Lower leg skin (tissue), 3 donors: ENCODE measurements around the gene STAT1.

Experiments used
- CTCF ChIP-seq, 3 donors: fragments of 450-650 bp; IDR thresholded peaks; one replicate each; pipeline ENCODE4 v1.5.1; 2016; ENCODE audit warnings: antibody characterized with exemption in 3 of 3, mild to moderate bottlenecking in 3 of 3, moderate library complexity in 2 of 3
- POLR2A ChIP-seq, 2 donors: fragments of 450-650 bp; IDR thresholded peaks; one replicate each; pipeline ENCODE4 v1.6.1; 2016 to 2017; ENCODE audit warnings: antibody characterized with exemption in 2 of 2, mild to moderate bottlenecking in 1 of 2, moderate library complexity in 1 of 2

- TF ChIP-seq POLR2A (IDR thresholded peaks at IDR 0.05) = no peak
- no peak for TF ChIP-seq CTCF (IDR thresholded peaks at IDR 0.05)
These were observed 5.7 kb downstream of the STAT1 start for GRCh38 chr2:191008286-191008685.
